Activated CD8-positive, alpha-beta T cell treated with anti-CD3 and anti-CD28 coated beads, Interleukin-2, amount 10 ng/mL, durations not matched to agents 7 days and 5 days (primary cell): ENCODE results near the gene SETMAR. TPM values are rescaled to one million over a fixed set of nuclear protein-coding genes. Genes with fewer than 3 reads are reported as not detected.
"Not testable (repeated sequence)": the region's sequence is repeated elsewhere in the genome, so short reads cannot be mapped to it uniquely, and the experiment has no call there.

ENCODE experiments used
- ATAC-seq: fragments of 150-1000 bp; cut with Tn5 transposase; one replicate; pipeline ENCODE4 v1.10.0; 2021; ENCODE audit warnings: moderate library complexity
- CTCF ChIA-PET: fragments of 350-600 bp; sonication (Branson Sonifier 250); formaldehyde crosslinking; loops from one replicate; lab custom pipeline; 2021; ENCODE audit warnings: antibody characterized with exemption; lab: Charles Lee
- POLR2A ChIA-PET: fragments of 350-600 bp; sonication (Branson Sonifier 250); formaldehyde crosslinking; loops from one replicate; lab custom pipeline; 2021; ENCODE audit warnings: antibody characterized with exemption; lab: Charles Lee
- DNase-seq: peaks from one replicate; pipeline ENCODE4 v3.0.0-alpha.2; 2020
- H3K27ac Mint-ChIP-seq: one replicate; pipeline ENCODE4 v1.8.0; 2021; ENCODE audit warnings: mild to moderate bottlenecking, mixed read lengths
- H3K27me3 Mint-ChIP-seq: one replicate; pipeline ENCODE4 v1.8.0; 2021; ENCODE audit warnings: low read depth, mixed read lengths
- H3K36me3 Mint-ChIP-seq: one replicate; pipeline ENCODE4 v1.8.0; 2021; ENCODE audit warnings: low read depth, mixed read lengths
- H3K4me1 Mint-ChIP-seq: one replicate; pipeline ENCODE4 v1.8.0; 2021; ENCODE audit warnings: low read depth, mixed read lengths
- H3K4me3 Mint-ChIP-seq: one replicate; pipeline ENCODE4 v1.8.0; 2021; ENCODE audit warnings: mild to moderate bottlenecking, mixed read lengths
- H3K9me3 Mint-ChIP-seq: one replicate; pipeline ENCODE4 v1.8.0; 2022; ENCODE audit warnings: mixed read lengths; ENCODE audit not compliant: insufficient read depth
- total RNA-seq, 2 experiments: library from RNA; stranded (reverse); gene quantifications; one replicate each; pipeline ENCODE4 v1.2.3, GENCODE V29; 2021

SETMAR gene
- total RNA-seq, 2 experiments from 2014 or later: 10.2 to 10.6 TPM

- ChIA-PET POLR2A (no interaction called here), CTCF (interaction anchor here (0.7 to 1.4 kb wide), 6 partner anchors 8 to 319 kb away, joined by 3 to 4 read pairs (median 4); no protein-coding TSS in a partner anchor)
- no peak overlapping the region for H3K4me3 Mint-ChIP-seq
- ATAC-seq (no peak), DNase-seq (no peak)
- no peaks in the 10 kb centered on the region for H3K4me1 Mint-ChIP-seq
- no peaks in the 10 kb centered on the region for H3K9me3 Mint-ChIP-seq
- H3K27ac Mint-ChIP-seq: no peak overlapping the region
- peaks cover 17% of the 10 kb centered on the region for H3K36me3 Mint-ChIP-seq
- no peaks in the 10 kb centered on the region for H3K27me3 Mint-ChIP-seq
These were observed 11.5 kb downstream of the SETMAR start for GRCh38 chr3:4314688-4315087.

GRCh38 chr3:4320096-4320911, 17.1 kb downstream of the SETMAR start:
- no peak for DNase-seq
- Mint-ChIP-seq H3K9me3 (no peaks in the 10 kb centered on the region), H3K4me3 (no peak overlapping the region), H3K4me1 (no peaks in the 10 kb centered on the region), H3K27me3 (no peaks in the 10 kb centered on the region), H3K36me3 (peaks cover 10% of the 10 kb centered on the region), H3K27ac (no peak overlapping the region)
- ATAC-seq: no peak
- ChIA-PET CTCF (interaction anchor here (1.0 to 2.4 kb wide), 2 partner anchors 10 to 313 kb away, joined by 3 to 5 read pairs; no protein-coding TSS in a partner anchor), POLR2A (no interaction called here)

- no peaks in the 10 kb centered on the region for H3K27me3 Mint-ChIP-seq
- POLR2A ChIA-PET: no interaction called here
- no peak overlapping the region for H3K27ac Mint-ChIP-seq
These were observed 18.6 kb downstream of the SETMAR start for GRCh38 chr3:4321732-4322131.

GRCh38 chr3:4322635-4323034, 19.5 kb downstream of the SETMAR start:
- POLR2A ChIA-PET: no interaction called here
- no peaks in the 10 kb centered on the region for H3K27me3 Mint-ChIP-seq
- no peak overlapping the region for H3K27ac Mint-ChIP-seq
- no peak overlapping the region for H3K4me3 Mint-ChIP-seq
- H3K9me3 Mint-ChIP-seq: peaks cover 10% of the 10 kb centered on the region
- CTCF ChIA-PET: no interaction called here
- DNase-seq (no peak), ATAC-seq (no peak)
- H3K4me1 Mint-ChIP-seq: no peaks in the 10 kb centered on the region
- H3K36me3 Mint-ChIP-seq: peaks cover 4% of the 10 kb centered on the region

More at GRCh38 chr3:4321732-4322131, 18.6 kb downstream of the SETMAR start:
- Mint-ChIP-seq H3K36me3 (peaks cover 3% of the 10 kb centered on the region), H3K4me1 (no peaks in the 10 kb centered on the region), H3K9me3 (peaks cover 4% of the 10 kb centered on the region), H3K4me3 (no peak overlapping the region)
- no peak for DNase-seq
- no peak for ATAC-seq
- CTCF ChIA-PET: interaction anchor here (0.7 kb wide), 1 partner anchor 29 kb away, joined by 3 read pairs; no protein-coding TSS in a partner anchor

- Mint-ChIP-seq H3K9me3 (peaks cover 10% of the 10 kb centered on the region), H3K36me3 (peaks cover 4% of the 10 kb centered on the region), H3K4me3 (no peak overlapping the region), H3K27me3 (no peaks in the 10 kb centered on the region), H3K27ac (no peak overlapping the region), H3K4me1 (no peaks in the 10 kb centered on the region)
- ChIA-PET CTCF (no interaction called here), POLR2A (no interaction called here)
- no peak for ATAC-seq
- DNase-seq: no peak
These were observed 20.3 kb downstream of the SETMAR start for GRCh38 chr3:4323246-4324027.

- ATAC-seq (no peak), DNase-seq (no peak)
- H3K4me3 Mint-ChIP-seq: no peak overlapping the region
- H3K4me1 Mint-ChIP-seq: no peaks in the 10 kb centered on the region
- peaks cover 20% of the 10 kb centered on the region for H3K9me3 Mint-ChIP-seq
- CTCF ChIA-PET: interaction anchor here (1.1 kb wide), 2 partner anchors 12 to 307 kb away, joined by 3 to 4 read pairs; no protein-coding TSS in a partner anchor
- H3K27ac Mint-ChIP-seq: no peak overlapping the region
- POLR2A ChIA-PET: no interaction called here
- no peaks in the 10 kb centered on the region for H3K27me3 Mint-ChIP-seq
- H3K36me3 Mint-ChIP-seq: peaks cover 4% of the 10 kb centered on the region
These were observed 23.7 kb downstream of the SETMAR start for GRCh38 chr3:4326868-4327267.

- H3K4me1 Mint-ChIP-seq, H3K27me3 Mint-ChIP-seq, POLR2A ChIA-PET, H3K4me3 Mint-ChIP-seq, DNase-seq, ATAC-seq, H3K36me3 Mint-ChIP-seq, H3K27ac Mint-ChIP-seq, CTCF ChIA-PET: not testable (repeated sequence)
- peaks cover 20% of the 10 kb centered on the region for H3K9me3 Mint-ChIP-seq
These were observed 26.6 kb downstream of the SETMAR start for GRCh38 chr3:4329806-4330205.

- H3K27me3 Mint-ChIP-seq: peaks cover 2% of the 10 kb centered on the region
- ATAC-seq: no peak
- H3K9me3 Mint-ChIP-seq: peaks cover 14% of the 10 kb centered on the region
- H3K4me3 Mint-ChIP-seq: no peak overlapping the region
- DNase-seq: no peak
- H3K4me1 Mint-ChIP-seq: no peaks in the 10 kb centered on the region
- ChIA-PET CTCF (no interaction called here), POLR2A (no interaction called here)
- peaks cover 2% of the 10 kb centered on the region for H3K36me3 Mint-ChIP-seq
- no peak overlapping the region for H3K27ac Mint-ChIP-seq
These were observed 28.9 kb downstream of the SETMAR start for GRCh38 chr3:4332111-4332510.

GRCh38 chr3:4332574-4332973, 29.4 kb downstream of the SETMAR start:
- Mint-ChIP-seq H3K9me3 (peaks cover 10% of the 10 kb centered on the region), H3K27me3 (peaks cover 2% of the 10 kb centered on the region), H3K4me3 (no peak overlapping the region), H3K4me1 (peaks cover under 1% of the 10 kb centered on the region), H3K27ac (no peak overlapping the region), H3K36me3 (no peaks in the 10 kb centered on the region)
- ATAC-seq (no peak), DNase-seq (no peak)
- ChIA-PET CTCF (no interaction called here), POLR2A (no interaction called here)

- no peak for ATAC-seq
- Mint-ChIP-seq H3K27ac (no peak overlapping the region), H3K9me3 (peaks cover 10% of the 10 kb centered on the region), H3K4me1 (peaks cover 2% of the 10 kb centered on the region), H3K4me3 (no peak overlapping the region), H3K27me3 (peaks cover 2% of the 10 kb centered on the region), H3K36me3 (no peaks in the 10 kb centered on the region)
- ChIA-PET POLR2A (interaction anchor here (0.6 kb wide), 1 partner anchor 28 kb away, joined by 3 read pairs; no protein-coding TSS in a partner anchor), CTCF (no interaction called here)
- no peak for DNase-seq
These were observed 29.8 kb downstream of the SETMAR start for GRCh38 chr3:4332991-4333390.

GRCh38 chr3:4334548-4334947, 31.4 kb downstream of the SETMAR start:
- no peaks in the 10 kb centered on the region for H3K36me3 Mint-ChIP-seq
- DNase-seq (no peak), ATAC-seq (no peak)
- H3K4me3 Mint-ChIP-seq: no peak overlapping the region
- H3K27ac Mint-ChIP-seq: no peak overlapping the region
- POLR2A ChIA-PET: no interaction called here
- peaks cover 7% of the 10 kb centered on the region for H3K9me3 Mint-ChIP-seq
- CTCF ChIA-PET: interaction anchor here (0.6 to 1.2 kb wide), 4 partner anchors 16 to 299 kb away, joined by 3 to 5 read pairs (median 4); no protein-coding TSS in a partner anchor
- H3K27me3 Mint-ChIP-seq: peaks cover 2% of the 10 kb centered on the region
- peaks cover 2% of the 10 kb centered on the region for H3K4me1 Mint-ChIP-seq
